A549 treated with RU486 at 1 μM for 4 hours (cell line): ENCODE data around the gene MYDGF. TPM values are rescaled to one million over a fixed set of nuclear protein-coding genes. Genes with fewer than 3 reads are reported as not detected.

ENCODE experiments used
- total RNA-seq: library from RNA; stranded (reverse); fragments of 200-300 nt; extraction: Qiagen RNA extraction; gene quantifications from 5 replicates; pipeline ENCODE4 v1.2.3, GENCODE V29; 2022; ENCODE audit warnings: low read depth

MYDGF gene
- total RNA-seq = 115 to 147 TPM (median 144 TPM) in 5 replicates

GRCh38 chr19:4669723-4670480 is at the start of gene MYDGF:
Gene MYDGF (minus strand): TSS chr19:4670342. CDS start chr19:4670334, 8 bp downstream.

DNA sequence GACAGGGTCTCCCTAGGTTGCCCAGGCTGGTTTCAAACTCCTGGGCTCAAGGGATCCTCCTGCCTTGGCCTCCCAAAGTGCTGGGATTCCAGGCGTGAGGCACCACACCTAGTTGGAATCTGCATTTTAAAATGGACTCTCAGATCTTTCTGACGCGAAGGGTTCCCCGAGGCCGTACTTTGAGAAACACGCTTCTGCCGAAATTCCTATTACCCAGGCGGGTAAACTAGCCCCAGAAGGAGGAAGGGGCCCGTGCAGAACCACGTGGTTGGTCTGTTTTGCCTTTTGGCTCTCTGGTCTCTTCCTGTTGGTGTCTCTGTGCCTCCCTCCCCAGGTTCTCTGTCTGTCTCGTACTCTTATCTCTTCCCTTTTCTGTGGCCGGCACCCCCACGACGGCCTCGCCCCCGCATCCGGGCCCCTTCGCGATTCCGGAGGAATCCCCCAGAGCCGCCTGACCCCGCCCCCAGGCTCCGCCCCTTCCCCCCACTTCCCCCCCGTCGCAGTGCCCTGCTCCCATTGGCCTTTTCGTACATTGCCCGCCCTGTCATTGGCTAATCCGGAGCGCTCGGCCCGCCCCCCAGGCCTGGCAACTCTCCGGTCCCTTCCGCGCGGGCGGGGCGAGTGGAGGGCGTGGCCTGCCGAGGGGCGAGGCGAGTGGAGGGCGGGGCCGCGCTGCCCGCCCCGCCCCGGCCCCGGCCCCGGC is 31.2 kb downstream of the MYDGF start, which contains the start of gene TNFAIP8L1:
TNFAIP8L1 (plus strand) TSS at position 689 of the 703 bp plus-strand sequence. CDS start 12,354 bp downstream, outside the sequence.

Other genes starting within 250 kb of the MYDGF start
- 38.4 to 69.4 TPM (median 54.4 TPM) in 5 replicates for gene UBXN6, start 212.5 kb downstream of the MYDGF start, total RNA-seq
- gene HDGFL2, start 198.0 kb downstream of the MYDGF start, total RNA-seq = 25.1 to 30.9 TPM (median 29.4 TPM) in 5 replicates
- gene PLIN4, start 151.9 kb downstream of the MYDGF start, total RNA-seq = 0.42 to 0.61 TPM (median 0.51 TPM) in 5 replicates
- 0.06 to 0.22 TPM (median 0.09 TPM) in 3 of 5 replicates, not detected in the others for gene PLIN5, start 135.1 kb downstream of the MYDGF start, total RNA-seq
- 0.02 to 0.14 TPM (median 0.12 TPM) in 4 of 5 replicates, not detected in the other for gene LRG1, start 130.3 kb downstream of the MYDGF start, total RNA-seq
- gene SEMA6B, start 110.7 kb downstream of the MYDGF start, total RNA-seq = 4.3 to 6.9 TPM (median 6.1 TPM) in 5 replicates
- gene TNFAIP8L1, start 30.8 kb downstream of the MYDGF start, total RNA-seq = 2.4 to 5.4 TPM (median 4.6 TPM) in 5 replicates
- gene DPP9, start 53.5 kb upstream of the MYDGF start, total RNA-seq = 54.4 to 66.9 TPM (median 62.2 TPM) in 5 replicates
- 5.3 to 6.1 TPM (median 5.9 TPM) in 5 replicates for gene FEM1A, start 121.4 kb upstream of the MYDGF start, total RNA-seq
- 5.9 to 9.8 TPM (median 8.5 TPM) in 5 replicates for gene TICAM1, start 161.4 kb upstream of the MYDGF start, total RNA-seq
- 106 to 126 TPM (median 115 TPM) in 5 replicates for gene PLIN3, start 197.3 kb upstream of the MYDGF start, total RNA-seq
- not detected in 5 replicates for gene ARRDC5, start 232.6 kb upstream of the MYDGF start, total RNA-seq
- gene UHRF1, start 239.2 kb upstream of the MYDGF start, total RNA-seq = 38.8 to 53.2 TPM (median 46.2 TPM) in 5 replicates